Endothelial cell of umbilical vein (primary cell): Measurements from ENCODE around the gene FHOD3. TPM values are rescaled to one million over a fixed set of nuclear protein-coding genes. Genes with fewer than 3 reads are reported as not detected.

ENCODE experiments used
- BruUV-seq: library from RNA; stranded (reverse); fragments of 400-500 nt; replicated peaks from 2 replicates; lab custom pipeline; 2021; lab: Mats Ljungman, UMichigan
- CTCF ChIA-PET: fragments of 300-600, 350-600 bp; sonication (Branson Sonifier 250); formaldehyde crosslinking; loops from one replicate; lab custom pipeline; 2021; ENCODE audit warnings: antibody characterized with exemption, inconsistent platforms; lab: Charles Lee
- POLR2A ChIA-PET: fragments of 300-600, 350-600 bp; sonication (Branson Sonifier 250); formaldehyde crosslinking; loops from one replicate; lab custom pipeline; 2021; ENCODE audit warnings: antibody characterized with exemption, inconsistent platforms; lab: Charles Lee
- DNase-seq: peaks from one replicate; pipeline ENCODE4 v3.0.0-alpha.2; 2011; ENCODE audit warnings: low read depth, low spot score
- FAIRE-seq: peaks from 2 replicates; lab custom pipeline; 2011; peaks lifted over from hg19 to GRCh38; lab: Jason Lieb, UNC
- H2AFZ ChIP-seq: 2 replicates; pipeline ENCODE4 v1.6.0; 2012; ENCODE audit warnings: low read depth, low read length, control low read depth, inconsistent platforms
- H3K27ac ChIP-seq: 2 replicates; pipeline ENCODE4 v1.5.1; 2011; ENCODE audit warnings: low read depth, mild to moderate bottlenecking, control low read depth, low read length, moderate library complexity; ENCODE audit not compliant: insufficient read depth
- H3K27me3 ChIP-seq, 2 experiments: 2 replicates each; pipeline versions ENCODE4 v1.6.0 to v1.6.1; 2011; ENCODE audit warnings: low read length in 2 of 2, mixed read lengths in 1 of 2; ENCODE audit not compliant: control insufficient read depth in 2 of 2, insufficient read depth in 2 of 2
- H3K36me3 ChIP-seq, 2 experiments: 2 replicates in 1 of 2; 3 replicates in 1 of 2; pipeline ENCODE4 v1.5.1; 2011; ENCODE audit warnings: low read length in 2 of 2, mild to moderate bottlenecking in 1 of 2, moderate library complexity in 1 of 2; ENCODE audit not compliant: control insufficient read depth in 2 of 2, insufficient read depth in 2 of 2; ENCODE audit errors: extremely low read depth in 1 of 2
- H3K4me1 ChIP-seq: 3 replicates; pipeline ENCODE4 v1.5.1; 2011; ENCODE audit warnings: mild to moderate bottlenecking, low read length; ENCODE audit not compliant: control insufficient read depth, insufficient read depth; ENCODE audit errors: extremely low read depth
- H3K4me2 ChIP-seq: 2 replicates; pipeline ENCODE4 v1.6.1; 2011; ENCODE audit warnings: low read length, control low read depth, mixed read lengths; ENCODE audit not compliant: insufficient read depth
- H3K4me3 ChIP-seq, 3 experiments: fragments of 200-600 bp in 1 of 3; sonication (generic), shearing (Covaris generic) in 1 of 3; replicated peaks in 1 of 3; 2 replicates each; pipeline ENCODE4 v1.5.1; 2011 to 2016; ENCODE audit warnings: control low read depth in 3 of 3, low read length in 3 of 3, mild to moderate bottlenecking in 2 of 3, inconsistent platforms in 1 of 3, low read depth in 1 of 3, moderate library complexity in 1 of 3; ENCODE audit not compliant: insufficient read depth in 1 of 3
- H3K79me2 ChIP-seq: 2 replicates; pipeline ENCODE4 v1.6.0; 2012; ENCODE audit warnings: low read length, inconsistent platforms; ENCODE audit not compliant: control insufficient read depth, insufficient read depth
- H3K9ac ChIP-seq: replicated peaks from 2 replicates; pipeline ENCODE3; 2011; ENCODE audit warnings: low read length, control low read depth; ENCODE audit not compliant: insufficient read depth; ENCODE audit errors: extremely low read depth
- H3K9me1 ChIP-seq: replicated peaks from 3 replicates; pipeline ENCODE4 v1.6.0; 2011; ENCODE audit warnings: mild to moderate bottlenecking, low read length; ENCODE audit not compliant: control insufficient read depth, insufficient read depth; ENCODE audit errors: extremely low read depth
- H3K9me3 ChIP-seq: replicated peaks from 2 replicates; pipeline ENCODE4 v1.5.1; 2012; ENCODE audit warnings: low read length, inconsistent platforms; ENCODE audit not compliant: control insufficient read depth, insufficient read depth
- H4K20me1 ChIP-seq: replicated peaks from 2 replicates; pipeline ENCODE3; 2011; ENCODE audit warnings: mild to moderate bottlenecking, low read length; ENCODE audit not compliant: control insufficient read depth, insufficient read depth; ENCODE audit errors: extremely low read depth
- CTCF ChIP-seq, 2 donors: IDR thresholded peaks; 1 replicate in 1 of 2; 2 replicates in 1 of 2; pipeline ENCODE4 v1.5.1; 2011; ENCODE audit warnings: low read length in 2 of 2, mild to moderate bottlenecking in 2 of 2, moderate library complexity in 2 of 2, control low read depth in 1 of 2, inconsistent platforms in 1 of 2, low read depth in 1 of 2; ENCODE audit not compliant: insufficient read depth in 1 of 2; ENCODE audit errors: extremely low read depth in 1 of 2
- EZH2 ChIP-seq: IDR thresholded peaks from 2 replicates; pipeline ENCODE4 v1.6.1; 2012; ENCODE audit warnings: borderline replicate concordance, low read depth, mild to moderate bottlenecking, moderate library complexity, low read length, inconsistent platforms; ENCODE audit not compliant: severe bottlenecking
- FOS ChIP-seq: IDR thresholded peaks from 2 replicates; pipeline ENCODE4 v1.6.1; 2011; ENCODE audit warnings: mild to moderate bottlenecking, low read length, moderate library complexity, borderline replicate concordance; ENCODE audit not compliant: insufficient read depth
- GATA2 ChIP-seq: IDR thresholded peaks from 2 replicates; pipeline ENCODE4 v1.7.0; 2011; ENCODE audit warnings: low read depth, mild to moderate bottlenecking, moderate library complexity, mixed read lengths, low read length; ENCODE audit not compliant: insufficient read length, insufficient read depth
- JUN ChIP-seq: IDR thresholded peaks from 2 replicates; pipeline ENCODE4 v1.6.1; 2011; ENCODE audit warnings: borderline replicate concordance, low read depth; ENCODE audit not compliant: insufficient read length, insufficient read depth
- MAX ChIP-seq: IDR thresholded peaks from 2 replicates; pipeline ENCODE4 v1.6.1; 2011; ENCODE audit not compliant: insufficient read depth, insufficient read length
- MYC ChIP-seq: IDR thresholded peaks from one replicate; pipeline ENCODE4 v1.6.1; 2011; ENCODE audit warnings: mild to moderate bottlenecking, low read depth, low read length
- POLR2A ChIP-seq: IDR thresholded peaks from 2 replicates; pipeline ENCODE4 v1.6.1; 2012; ENCODE audit warnings: low read depth, mild to moderate bottlenecking, control low read depth, low read length
- POLR2AphosphoS5 ChIP-seq: IDR thresholded peaks from 2 replicates; pipeline ENCODE4 v1.6.1; 2012; ENCODE audit warnings: low read depth, mild to moderate bottlenecking, control low read depth, low read length, moderate library complexity; ENCODE audit not compliant: insufficient read depth
- dilution Hi-C: fragments of 300-500 bp; cut with MboI; formaldehyde crosslinking; loops from one replicate; pipeline ENCODE4 v1.15.0; 2019; ENCODE audit warnings: low sequenced_read_pairs; ENCODE audit not compliant: extremely low pct_ligation_motif_present
- intact Hi-C: fragments of 100-400 bp; cut with micrococcal nuclease; formaldehyde crosslinking; loops from one replicate; pipeline ENCODE4 v1.10.0; 2022
- polyA plus RNA-seq, 4 experiments: library from polyadenylated mRNA; depleted of rRNA in 3 of 4; stranded (reverse) in 3 of 4; unstranded in 1 of 4; fragments of >200 nt; gene quantifications; 2 replicates each; pipeline versions ENCODE4 v1.2.1 to v1.2.3, GENCODE V29; 2011 to 2012; ENCODE audit warnings: missing spikeins in 1 of 4
- total RNA-seq: library from RNA; stranded (reverse); gene quantifications from 2 replicates; pipeline ENCODE4 v1.2.3, GENCODE V29; 2021

Gene FHOD3
- total and polyA plus RNA-seq, 2 donors (not counting 3 experiments of a cell fraction or from before 2014, with no cell fraction given): 0.06 to 1.5 TPM

DNA sequence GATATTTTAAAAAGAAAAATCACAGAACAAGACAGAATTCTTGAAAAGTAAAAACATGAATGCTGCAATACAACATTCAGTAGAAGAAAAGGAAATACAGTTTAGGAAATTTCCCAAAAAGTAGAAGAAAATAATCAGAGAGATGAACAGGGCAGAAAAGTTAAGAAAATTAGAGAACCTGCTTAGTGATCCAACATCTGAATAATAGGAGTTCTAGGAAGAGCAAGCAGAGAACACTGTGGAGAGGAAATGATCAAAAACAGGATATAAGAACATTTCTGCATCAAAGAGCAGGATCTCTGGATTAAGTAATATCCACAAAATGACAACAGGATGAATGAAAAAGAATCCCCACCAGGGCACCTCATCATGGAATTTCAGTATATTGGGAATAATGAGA is 8.8 kb upstream of the FHOD3 start:
- H3K4me2 ChIP-seq: no peak overlapping the region
- ChIA-PET CTCF (interaction anchor here (1.1 kb wide), 1 partner anchor 271 kb away, joined by 3 read pairs; no protein-coding TSS in a partner anchor), POLR2A (no interaction called here)
- H3K27me3 ChIP-seq: peaks cover 2 to 7% of the 10 kb centered on the region in 2 experiments
- H3K36me3 ChIP-seq: no peaks in the 10 kb centered on the region
- H3K9me1 ChIP-seq: no peaks in the 10 kb centered on the region
- H3K79me2 ChIP-seq: no peaks in the 10 kb centered on the region
- dilution Hi-C loops: no loop called here
- H3K9me3 ChIP-seq: no peaks in the 10 kb centered on the region
- no peak overlapping the region for H2AFZ ChIP-seq
- FAIRE-seq (no peak), DNase-seq (no peak)
- H4K20me1 ChIP-seq: no peaks in the 10 kb centered on the region
- H3K27ac ChIP-seq: no peak overlapping the region
- H3K4me1 ChIP-seq: no peaks in the 10 kb centered on the region
- no peak overlapping the region for H3K4me3 ChIP-seq
- intact Hi-C loops: loop anchor here (10.0 kb wide), 1 partner anchor 534 kb away; no protein-coding TSS in a partner anchor
- BruUV-seq: no TSS peak
- no peak for TF ChIP-seq MYC
- TF ChIP-seq MAX: no peak
- H3K9ac ChIP-seq: no peak overlapping the region

GRCh38 chr18:36294031-36294430 is 3.5 kb upstream of the FHOD3 start:
- BruUV-seq: no TSS peak
- CTCF ChIA-PET: interaction anchor here (1.5 to 5.1 kb wide), 3 partner anchors 10 to 198 kb away, joined by 4 to 25 read pairs (median 7); no protein-coding TSS in a partner anchor
- intact Hi-C loops (loop anchor here (10.0 kb wide), 1 partner anchor 461 kb away; no protein-coding TSS in a partner anchor), dilution Hi-C loops (no loop called here)
- H2AFZ ChIP-seq: no peak overlapping the region
- FAIRE-seq: no peak
- H4K20me1 ChIP-seq: no peaks in the 10 kb centered on the region
- no peak for DNase-seq
- no peaks in the 10 kb centered on the region for H3K36me3 ChIP-seq
- H3K27ac ChIP-seq: no peak overlapping the region
- no peak overlapping the region for H3K4me2 ChIP-seq
- peaks cover 26 to 36% of the 10 kb centered on the region in 2 experiments for H3K27me3 ChIP-seq
- H3K79me2 ChIP-seq: no peaks in the 10 kb centered on the region
- no peak overlapping the region for H3K9ac ChIP-seq
- POLR2A ChIA-PET: no interaction called here
- H3K4me1 ChIP-seq: peaks cover 10% of the 10 kb centered on the region
- H3K4me3 ChIP-seq: no peak overlapping the region
- TF ChIP-seq MAX: no peak
- no peak for TF ChIP-seq POLR2AphosphoS5
- TF ChIP-seq GATA2: no peak
- no peak for TF ChIP-seq EZH2
- TF ChIP-seq JUN: no peak
- no peak for TF ChIP-seq MYC
- no peak for TF ChIP-seq POLR2A
- TF ChIP-seq FOS: no peak
- no peak for TF ChIP-seq CTCF (IDR thresholded peaks at IDR 0.05; ENCODE audit: extremely low read depth in 1 of 2, insufficient read depth in 1 of 2, low read depth in 1 of 2, low read length in 2 of 2)
- no peaks in the 10 kb centered on the region for H3K9me3 ChIP-seq
- H3K9me1 ChIP-seq: no peaks in the 10 kb centered on the region
